Neural progenitor cell (in vitro differentiated cells): ENCODE results near the gene PRKAA2. TPM values are rescaled to one million over a fixed set of nuclear protein-coding genes. Genes with fewer than 3 reads are reported as not detected.

Experiments
- DNase-seq: peaks from one replicate; pipeline ENCODE4 v3.0.0-alpha.2; 2016; ENCODE audit warnings: low spot score
- H2AFZ ChIP-seq: fragments of 200-600 bp; sonication (generic); replicated peaks from 2 replicates; pipeline ENCODE4 v1.6.1; 2016; ENCODE audit warnings: antibody characterized with exemption
- H3F3A ChIP-seq: fragments of 200-600 bp; sonication (generic); 2 replicates; pipeline ENCODE4 v1.6.1; 2016; ENCODE audit warnings: antibody characterized with exemption, low read depth
- H3K27ac ChIP-seq: fragments of 200-600 bp; sonication (generic); 2 replicates; pipeline ENCODE4 v1.5.1; 2016; ENCODE audit warnings: mild to moderate bottlenecking
- H3K27me3 ChIP-seq: fragments of 200-600 bp; sonication (generic); 2 replicates; pipeline ENCODE4 v1.6.1; 2016; ENCODE audit warnings: mild to moderate bottlenecking, moderate library complexity
- H3K36me3 ChIP-seq: fragments of 200-600 bp; sonication (generic); 2 replicates; pipeline ENCODE4 v1.5.1; 2016
- H3K4me1 ChIP-seq: fragments of 200-600 bp; sonication (generic); 2 replicates; pipeline ENCODE4 v1.6.1; 2016; ENCODE audit warnings: mixed run types
- H3K4me2 ChIP-seq: fragments of 200-600 bp; sonication (generic); 2 replicates; pipeline ENCODE4 v1.6.1; 2016
- H3K4me3 ChIP-seq: fragments of 200-600 bp; sonication (generic); 2 replicates; pipeline ENCODE4 v1.5.1; 2016
- H3K79me2 ChIP-seq: fragments of 200-600 bp; sonication (generic); 2 replicates; pipeline ENCODE4 v1.6.1; 2016; ENCODE audit warnings: low read depth
- H3K9ac ChIP-seq: fragments of 200-600 bp; sonication (generic); 2 replicates; pipeline ENCODE4 v1.6.1; 2016
- H3K9me3 ChIP-seq: fragments of 200-600 bp; sonication (generic); 2 replicates; pipeline ENCODE4 v1.5.1; 2016; ENCODE audit warnings: low read depth
- H4K20me1 ChIP-seq: fragments of 200-600 bp; sonication (generic); 2 replicates; pipeline ENCODE4 v1.6.1; 2016; ENCODE audit warnings: low read depth
- H3K27ac Mint-ChIP-seq: 3 replicates; pipeline ENCODE4 v1.8.0; 2021; ENCODE audit warnings: mixed read lengths
- H3K27me3 Mint-ChIP-seq: 2 replicates; pipeline ENCODE4 v1.8.0; 2022; ENCODE audit warnings: low read depth, mild to moderate bottlenecking, inconsistent platforms, moderate library complexity, mixed read lengths; ENCODE audit not compliant: insufficient read depth
- H3K36me3 Mint-ChIP-seq: 3 replicates; pipeline ENCODE4 v1.8.0; 2021; ENCODE audit warnings: mixed read lengths
- H3K4me1 Mint-ChIP-seq: 3 replicates; pipeline ENCODE4 v1.8.0; 2021; ENCODE audit warnings: mixed read lengths
- H3K4me3 Mint-ChIP-seq: 3 replicates; pipeline ENCODE4 v1.8.0; 2021; ENCODE audit warnings: mild to moderate bottlenecking, moderate library complexity, mixed read lengths
- H3K9me3 Mint-ChIP-seq: 3 replicates; pipeline ENCODE4 v1.8.0; 2020; ENCODE audit warnings: mixed read lengths
- CTCF ChIP-seq: fragments of 200-600 bp; sonication (generic); IDR thresholded peaks from 2 replicates; pipeline ENCODE4 v1.5.1; 2017; ENCODE audit warnings: antibody characterized with exemption, mild to moderate bottlenecking
- EZH2 ChIP-seq: fragments of 200-600 bp; sonication (generic); IDR thresholded peaks from 2 replicates; pipeline ENCODE4 v1.6.1; 2017; ENCODE audit warnings: antibody characterized with exemption, mild to moderate bottlenecking, moderate library complexity
- EZH2phosphoT487 ChIP-seq: fragments of 200-600 bp; sonication (generic); IDR thresholded peaks from 2 replicates; pipeline ENCODE4 v1.6.1; 2017; ENCODE audit warnings: antibody characterized with exemption
- total RNA-seq: library from RNA; depleted of rRNA; stranded (reverse); fragments of >200 nt; gene quantifications from 2 replicates; pipeline ENCODE4 v1.2.3, GENCODE V29; 2015; ENCODE audit warnings: low replicate concordance

Gene PRKAA2
- total RNA-seq, 1 donor from 2014 or later: 25.8 TPM

- TF ChIP-seq CTCF (no peak), EZH2phosphoT487 (no peak), EZH2 (no peak)
- H3K9me3 ChIP-seq: no peaks in the 10 kb centered on the region
- no peaks in the 10 kb centered on the region for H3K4me1 ChIP-seq
- DNase-seq: no peak
- no peaks in the 10 kb centered on the region for H4K20me1 ChIP-seq
- no peak overlapping the region for H3K4me3 ChIP-seq
- Mint-ChIP-seq H3K4me3 (no peak overlapping the region), H3K27me3 (no peaks in the 10 kb centered on the region), H3K9me3 (peaks cover 7% of the 10 kb centered on the region), H3K27ac (no peak overlapping the region), H3K36me3 (no peaks in the 10 kb centered on the region), H3K4me1 (no peaks in the 10 kb centered on the region)
- no peaks in the 10 kb centered on the region for H3K36me3 ChIP-seq
- no peak overlapping the region for H3K4me2 ChIP-seq
- peak overlapping the region; percentile 73 for H2AFZ ChIP-seq
- no peaks in the 10 kb centered on the region for H3K79me2 ChIP-seq
- no peak overlapping the region for H3K9ac ChIP-seq
- no peaks in the 10 kb centered on the region for H3F3A ChIP-seq
- H3K27ac ChIP-seq: no peak overlapping the region
- no peaks in the 10 kb centered on the region for H3K27me3 ChIP-seq
These were observed 18.0 kb upstream of the PRKAA2 start for GRCh38 chr1:56627019-56627635.

- no peak overlapping the region for H3K4me3 Mint-ChIP-seq
- H3K4me1 Mint-ChIP-seq: no peaks in the 10 kb centered on the region
These were observed 17.5 kb upstream of the PRKAA2 start for GRCh38 chr1:56627636-56628039.

GRCh38 chr1:56630786-56631185 lies 14.3 kb upstream of the PRKAA2 start:
- no peak for DNase-seq
- Mint-ChIP-seq H3K4me1 (no peaks in the 10 kb centered on the region), H3K27me3 (no peaks in the 10 kb centered on the region), H3K4me3 (no peak overlapping the region), H3K27ac (no peak overlapping the region), H3K36me3 (no peaks in the 10 kb centered on the region), H3K9me3 (no peaks in the 10 kb centered on the region)
- Histone ChIP-seq H4K20me1 (no peaks in the 10 kb centered on the region), H3K27ac (no peak overlapping the region), H3K4me3 (no peak overlapping the region), H3F3A (no peaks in the 10 kb centered on the region), H3K79me2 (no peaks in the 10 kb centered on the region), H3K4me2 (no peak overlapping the region), H3K9me3 (no peaks in the 10 kb centered on the region), H3K36me3 (no peaks in the 10 kb centered on the region), H3K9ac (no peak overlapping the region), H2AFZ (no peak overlapping the region), H3K4me1 (no peaks in the 10 kb centered on the region), H3K27me3 (no peaks in the 10 kb centered on the region)
- no peak for TF ChIP-seq EZH2phosphoT487
- TF ChIP-seq EZH2: no peak
- TF ChIP-seq CTCF: no peak

More at GRCh38 chr1:56627636-56628039, 17.5 kb upstream of the PRKAA2 start:
- Mint-ChIP-seq H3K27me3 (no peaks in the 10 kb centered on the region), H3K27ac (no peak overlapping the region), H3K36me3 (no peaks in the 10 kb centered on the region), H3K9me3 (peaks cover 4% of the 10 kb centered on the region)
- peak; percentile 2 for DNase-seq
- H3K4me1 ChIP-seq: no peaks in the 10 kb centered on the region
- H3F3A ChIP-seq: no peaks in the 10 kb centered on the region
- no peak overlapping the region for H3K4me2 ChIP-seq
- H3K79me2 ChIP-seq: no peaks in the 10 kb centered on the region
- H2AFZ ChIP-seq: peak overlapping the region; percentile 73
- H3K36me3 ChIP-seq: no peaks in the 10 kb centered on the region
- H4K20me1 ChIP-seq: no peaks in the 10 kb centered on the region
- no peak for TF ChIP-seq EZH2
- no peak for TF ChIP-seq EZH2phosphoT487
- H3K27ac ChIP-seq: no peak overlapping the region
- no peaks in the 10 kb centered on the region for H3K27me3 ChIP-seq
- H3K9ac ChIP-seq: no peak overlapping the region
- H3K4me3 ChIP-seq: no peak overlapping the region
- H3K9me3 ChIP-seq: no peaks in the 10 kb centered on the region

DNA sequence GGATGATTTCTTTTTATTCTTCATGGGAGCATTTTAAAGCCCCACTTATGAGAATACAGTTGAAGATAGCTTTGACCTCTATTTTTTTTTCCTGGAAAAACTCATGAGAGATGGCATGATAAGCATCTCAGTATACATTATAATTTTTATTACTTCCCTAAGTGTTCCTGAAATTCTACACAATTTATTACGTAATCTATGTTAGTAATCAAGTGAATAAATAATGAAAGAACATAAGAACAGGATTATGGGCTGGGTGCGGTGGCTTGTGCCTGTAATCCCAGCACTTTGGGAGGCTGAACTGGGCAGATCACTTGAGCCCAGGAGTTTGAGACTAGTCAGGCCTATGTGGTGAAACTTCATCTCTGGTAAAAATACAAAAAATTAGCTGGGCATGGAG lies 13.2 kb upstream of the PRKAA2 start:
- no peak overlapping the region for H3K27ac Mint-ChIP-seq

More for the DNA sequence above, 13.2 kb upstream of the PRKAA2 start:
- TF ChIP-seq EZH2phosphoT487 (no peak), EZH2 (no peak), CTCF (no peak)
- no peak overlapping the region for H3K9ac ChIP-seq
- H3K4me3 ChIP-seq: no peak overlapping the region
- H3K4me3 Mint-ChIP-seq: no peak overlapping the region
- no peak overlapping the region for H3K4me2 ChIP-seq
- no peaks in the 10 kb centered on the region for H3K9me3 ChIP-seq
- no peaks in the 10 kb centered on the region for H3K9me3 Mint-ChIP-seq
- H3K27me3 ChIP-seq: no peaks in the 10 kb centered on the region
- H3K36me3 ChIP-seq: no peaks in the 10 kb centered on the region
- no peak for DNase-seq
- no peaks in the 10 kb centered on the region for H3F3A ChIP-seq
- no peaks in the 10 kb centered on the region for H3K79me2 ChIP-seq
- no peak overlapping the region for H3K27ac ChIP-seq
- H2AFZ ChIP-seq: no peak overlapping the region
- H4K20me1 ChIP-seq: no peaks in the 10 kb centered on the region
- no peaks in the 10 kb centered on the region for H3K27me3 Mint-ChIP-seq
- H3K4me1 ChIP-seq: no peaks in the 10 kb centered on the region
- no peaks in the 10 kb centered on the region for H3K36me3 Mint-ChIP-seq
- H3K4me1 Mint-ChIP-seq: no peaks in the 10 kb centered on the region
